Measurements from ENCODE around the gene UBN1.

Gene UBN1

GRCh38 chr16:4859900-4860255 is 12.6 kb downstream of the UBN1 start:
- DNase-seq (ENCODE audit: low spot score) = peak; percentile 50

- no peak for DNase-seq (ENCODE audit: low spot score)
These were observed 13.6 kb downstream of the UBN1 start for GRCh38 chr16:4860727-4861342.

- no peak for DNase-seq (ENCODE audit: low spot score)
These were observed 15.4 kb downstream of the UBN1 start for GRCh38 chr16:4862639-4863038.

- DNase-seq (ENCODE audit: low spot score) = no peak
These were observed 17.4 kb downstream of the UBN1 start for GRCh38 chr16:4864728-4865127.

- DNase-seq (ENCODE audit: low spot score) = no peak
These were observed 18.1 kb downstream of the UBN1 start for GRCh38 chr16:4865231-4865860.

GRCh38 chr16:4866586-4866985 is 19.3 kb downstream of the UBN1 start:
- DNase-seq (ENCODE audit: low spot score) = no peak

- no peak for DNase-seq (ENCODE audit: low spot score)
These were observed 20.7 kb downstream of the UBN1 start for GRCh38 chr16:4868026-4868425.

- no peak for DNase-seq (ENCODE audit: low spot score)
These were observed 21.3 kb downstream of the UBN1 start for GRCh38 chr16:4868535-4868934.

GRCh38 chr16:4869147-4869805 is 22.0 kb downstream of the UBN1 start:
- no peak for DNase-seq (ENCODE audit: low spot score)

- DNase-seq (ENCODE audit: low spot score) = no peak
These were observed 22.9 kb downstream of the UBN1 start for GRCh38 chr16:4870138-4870671.

GRCh38 chr16:4871071-4871470 is 23.8 kb downstream of the UBN1 start:
- DNase-seq (ENCODE audit: low spot score) = no peak

GRCh38 chr16:4873091-4873490 is 25.8 kb downstream of the UBN1 start:
- DNase-seq (ENCODE audit: low spot score) = no peak

- no peak for DNase-seq (ENCODE audit: low spot score)
These were observed 27.4 kb downstream of the UBN1 start for GRCh38 chr16:4874666-4875065.

- DNase-seq (ENCODE audit: low spot score) = no peak
These were observed 29.5 kb downstream of the UBN1 start for GRCh38 chr16:4876646-4877379.

- no peak for DNase-seq (ENCODE audit: low spot score)
These were observed 30.1 kb downstream of the UBN1 start for GRCh38 chr16:4877380-4877685.

- no peak for DNase-seq (ENCODE audit: low spot score)
These were observed 31.8 kb downstream of the UBN1 start for GRCh38 chr16:4879049-4879448.

- no peak for DNase-seq (ENCODE audit: low spot score)
These were observed 32.8 kb downstream of the UBN1 start for GRCh38 chr16:4880006-4880580.

- no peak for DNase-seq (ENCODE audit: low spot score)
These were observed 34.8 kb downstream of the UBN1 start for GRCh38 chr16:4882000-4882632.

- DNase-seq (ENCODE audit: low spot score) = no peak
These were observed 35.5 kb downstream of the UBN1 start for GRCh38 chr16:4882633-4883285.

GRCh38 chr16:4883501-4883900 is 36.2 kb downstream of the UBN1 start:
- no peak for DNase-seq (ENCODE audit: low spot score)

GRCh38 chr16:4884209-4884608 is 36.9 kb downstream of the UBN1 start:
- DNase-seq (ENCODE audit: low spot score) = no peak

All from COLO829 (cell line).